GM18870 (cell line): Measurements from ENCODE around the gene HMGXB3.
"Not testable (repeated sequence)": the region's sequence is repeated elsewhere in the genome, so short reads cannot be mapped to it uniquely, and the experiment has no call there.

Source experiments
- ATAC-seq: cut with Tn5 transposase; IDR thresholded peaks from one replicate; pipeline ENCODE4 v1.9.1; 2021; ENCODE audit warnings: moderate library complexity; ENCODE audit not compliant: unreplicated experiment

The HMGXB3 gene

DNA sequence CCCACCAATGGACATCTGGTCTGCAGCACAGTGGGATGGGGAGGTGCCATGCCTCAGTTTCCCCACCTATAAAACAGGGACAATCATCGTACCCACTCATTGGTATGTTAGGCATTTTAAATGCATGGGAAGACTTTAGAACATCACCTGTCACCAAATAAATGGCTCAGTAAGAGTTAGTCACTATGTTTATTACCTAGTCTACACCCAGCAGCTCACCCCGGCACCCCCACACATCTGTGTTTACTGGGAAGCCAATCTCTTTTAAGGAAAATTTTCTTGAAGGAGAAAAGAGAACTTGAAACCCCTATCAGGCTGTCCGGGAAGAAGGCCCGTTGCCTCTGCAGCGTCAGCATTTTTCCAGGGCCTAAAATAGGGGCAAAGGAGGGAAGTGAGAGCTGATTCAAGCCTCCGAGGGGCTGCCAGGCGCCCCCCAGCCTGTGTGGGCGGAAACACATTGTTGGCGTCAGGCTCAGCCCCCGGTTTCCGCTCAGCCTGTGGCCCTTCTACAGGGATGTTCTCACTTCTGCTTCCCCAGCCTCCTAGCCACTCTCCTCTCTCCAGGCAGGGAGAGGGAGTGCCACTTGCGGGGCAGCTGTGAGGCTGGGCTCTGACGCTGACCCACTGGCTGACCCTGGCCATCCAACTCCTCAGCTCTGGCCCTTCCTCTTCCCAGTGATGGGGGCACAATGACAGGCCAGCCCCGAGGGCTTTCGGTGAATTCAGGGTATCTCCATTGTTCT lies 81.2 kb downstream of the HMGXB3 start:
- peak; percentile 58 for ATAC-seq

DNA sequence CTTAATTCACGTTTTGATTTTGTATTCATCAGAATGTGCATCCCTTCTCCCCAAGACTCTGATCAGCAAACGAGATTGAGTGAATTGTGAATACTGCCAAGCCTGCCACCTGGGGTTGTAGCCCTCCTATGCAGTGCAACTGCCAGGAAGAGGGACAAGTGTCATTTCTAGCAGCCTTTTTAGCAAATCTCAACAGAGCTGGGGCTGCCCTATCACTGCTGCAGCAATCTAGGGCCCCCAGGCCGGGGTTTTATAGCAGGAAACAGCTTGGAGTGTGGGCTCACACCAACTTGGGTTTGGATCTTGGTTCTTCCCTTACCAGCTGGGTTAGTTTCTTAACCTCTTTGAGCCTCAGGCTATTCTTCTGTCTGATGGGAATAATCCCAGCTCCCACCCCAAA lies 81.8 kb downstream of the HMGXB3 start:
- ATAC-seq = no peak

DNA sequence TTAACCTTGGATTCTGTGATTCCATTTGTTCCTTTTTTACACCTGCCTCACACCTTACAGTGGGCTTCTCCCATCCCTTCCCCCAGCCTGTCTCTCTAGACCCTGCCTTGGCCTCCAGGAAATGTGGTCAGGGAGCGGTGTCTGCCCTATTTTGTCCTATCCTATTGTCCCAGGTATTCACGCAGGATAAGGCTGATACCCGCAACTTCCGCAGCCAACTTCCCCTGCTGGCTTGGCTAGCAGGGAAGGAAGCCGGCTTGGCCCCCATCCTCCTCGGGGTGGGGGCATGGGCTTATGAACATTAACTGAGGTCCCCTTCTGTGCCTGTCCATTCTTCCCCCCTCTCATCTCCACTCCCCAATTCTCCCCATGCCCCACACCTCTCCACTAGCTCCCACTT lies 82.3 kb downstream of the HMGXB3 start:
- no peak for ATAC-seq

DNA sequence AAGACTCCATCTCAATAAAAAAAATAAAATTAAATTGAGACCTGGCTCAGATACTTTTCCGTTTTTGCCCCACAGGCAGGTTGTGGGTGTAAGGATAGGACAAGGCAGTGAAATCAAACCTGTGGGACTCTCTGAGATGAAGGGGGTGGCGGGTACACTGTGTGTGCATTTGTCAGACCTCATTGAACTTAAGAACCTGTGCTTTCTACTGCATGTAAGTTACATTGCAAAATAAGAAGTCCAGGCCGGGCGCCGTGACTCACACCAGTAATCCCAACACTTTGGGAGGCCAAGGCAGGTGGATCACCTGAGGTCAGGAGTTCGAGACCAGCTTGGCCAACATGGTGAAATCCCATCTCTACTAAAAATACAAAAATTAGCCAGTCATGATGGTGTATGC lies 84.2 kb downstream of the HMGXB3 start:
- not testable (repeated sequence) for ATAC-seq

DNA sequence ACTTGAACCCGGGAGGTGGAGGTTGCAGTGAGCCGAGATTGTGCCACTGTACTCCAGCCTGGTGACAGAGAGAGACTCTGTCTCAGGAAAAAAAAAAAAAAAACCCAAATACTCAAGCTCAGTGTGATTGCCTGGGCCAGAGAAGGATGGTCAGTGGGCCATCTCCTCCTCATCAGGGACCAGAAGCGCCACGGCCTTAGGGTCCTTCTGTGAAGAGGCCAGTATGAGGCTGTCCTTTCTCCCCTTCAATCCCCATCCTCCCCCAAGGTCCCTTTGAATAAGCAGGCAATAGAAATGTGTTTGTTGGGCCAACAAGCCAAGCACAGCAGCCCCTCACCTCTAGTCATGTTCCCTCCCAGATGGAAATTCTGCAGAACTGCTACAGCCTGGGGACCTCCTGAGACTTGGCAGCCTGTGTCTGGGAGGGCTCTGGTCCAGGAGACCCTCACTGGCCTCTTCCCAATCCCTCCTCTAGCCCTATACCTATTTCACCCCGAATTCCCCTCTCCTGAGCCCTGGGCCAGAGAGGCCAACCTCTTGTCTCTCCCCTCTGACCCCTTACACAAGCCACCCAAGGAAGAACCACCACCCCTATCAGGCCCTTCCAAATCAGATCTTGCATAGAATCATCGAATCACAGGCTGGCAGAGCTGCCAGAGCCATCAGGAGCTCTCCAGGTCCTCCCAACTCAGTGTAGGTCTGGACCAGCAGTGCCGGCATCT lies 84.8 kb downstream of the HMGXB3 start:
- no peak for ATAC-seq

DNA sequence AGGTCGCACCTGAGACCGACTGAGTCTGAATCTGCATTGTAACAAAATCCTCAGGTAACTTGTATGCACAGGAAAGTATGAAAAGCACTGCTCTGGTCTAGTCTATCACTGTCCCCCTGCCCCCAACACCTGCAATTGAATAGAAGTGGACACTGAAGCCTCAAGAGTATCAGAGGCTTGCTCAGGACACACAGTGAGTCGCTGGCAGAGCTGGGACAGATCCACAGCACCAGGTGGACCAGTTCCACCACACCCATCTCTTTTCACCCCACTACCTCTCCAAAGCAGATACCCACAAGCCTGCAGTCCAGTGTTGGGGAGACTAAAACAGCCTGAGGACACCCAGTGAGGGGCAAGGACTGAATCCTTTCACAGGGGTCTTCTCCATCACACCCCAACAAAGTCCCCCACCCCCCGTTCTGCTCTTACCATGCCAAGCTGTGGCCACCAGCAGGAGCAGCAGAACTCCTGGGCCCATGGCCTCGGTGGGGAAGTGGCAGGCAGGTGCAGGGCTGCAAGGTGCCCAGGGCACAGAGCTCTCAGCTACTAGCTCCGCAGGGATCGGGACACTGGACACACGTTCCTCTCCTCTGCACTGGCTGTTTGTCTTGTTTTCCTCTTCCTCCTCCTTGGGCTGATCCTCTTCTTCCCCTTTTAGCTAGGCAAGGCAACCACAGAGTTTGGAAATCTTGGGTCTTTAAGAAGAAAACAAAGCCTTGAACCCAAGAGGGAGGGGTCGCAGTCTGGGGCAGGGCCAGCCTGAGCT lies 85.6 kb downstream of the HMGXB3 start, which contains the start of gene CSF1R:
CSF1R (minus strand) TSS at position 605 of the 766 bp plus-strand sequence; CDS start at position 478, 127 bp downstream.
- no peak for ATAC-seq

DNA sequence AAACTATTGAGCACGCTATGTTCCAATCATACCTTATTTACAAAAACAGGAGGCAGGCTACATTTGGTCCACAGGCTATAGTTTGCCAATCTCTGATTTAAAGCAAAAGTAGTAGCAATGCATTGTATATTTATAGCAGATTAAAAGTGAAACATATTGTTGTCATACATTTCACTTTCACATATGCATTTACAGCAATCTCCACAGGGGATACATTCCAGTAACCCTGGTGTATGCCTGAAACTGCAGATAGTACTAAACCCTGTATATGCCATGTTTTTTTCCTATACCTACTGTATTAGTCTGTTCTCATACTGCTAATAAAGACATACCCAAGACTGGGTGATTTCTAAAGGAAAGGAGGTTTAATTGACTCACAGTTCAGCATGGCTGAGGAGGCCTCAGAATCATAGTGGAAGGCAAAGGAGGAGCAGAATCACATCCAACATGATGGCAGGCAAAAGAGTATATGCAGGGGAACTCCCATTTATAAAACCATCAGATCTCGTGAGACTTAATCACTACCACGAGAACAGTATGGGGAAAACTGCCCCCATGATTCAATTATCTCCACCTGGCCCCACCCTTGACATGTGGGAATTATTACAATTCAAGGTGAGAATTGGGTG lies 91.7 kb downstream of the HMGXB3 start:
- peak; percentile 85 for ATAC-seq

DNA sequence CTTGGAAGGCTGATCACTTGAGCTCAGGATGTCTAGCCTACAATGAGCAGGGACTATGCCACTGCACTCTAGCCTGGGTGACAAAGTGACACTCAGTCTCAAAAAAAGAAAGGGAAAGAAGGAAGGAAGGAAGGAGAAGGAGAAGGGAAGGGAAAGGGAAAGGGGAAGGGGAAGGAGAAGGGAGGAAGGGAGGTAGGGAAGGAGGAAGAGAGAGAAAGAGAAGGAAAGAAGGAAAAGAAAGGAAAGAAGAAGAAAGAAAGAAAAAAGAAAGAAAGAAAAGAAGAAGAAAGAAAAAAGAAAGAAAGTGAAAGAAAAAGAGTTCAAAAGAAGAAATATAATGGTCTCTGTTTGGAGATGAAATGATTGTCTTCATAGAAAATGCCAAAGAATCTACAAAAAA lies 96.6 kb downstream of the HMGXB3 start:
- ATAC-seq = no peak

DNA sequence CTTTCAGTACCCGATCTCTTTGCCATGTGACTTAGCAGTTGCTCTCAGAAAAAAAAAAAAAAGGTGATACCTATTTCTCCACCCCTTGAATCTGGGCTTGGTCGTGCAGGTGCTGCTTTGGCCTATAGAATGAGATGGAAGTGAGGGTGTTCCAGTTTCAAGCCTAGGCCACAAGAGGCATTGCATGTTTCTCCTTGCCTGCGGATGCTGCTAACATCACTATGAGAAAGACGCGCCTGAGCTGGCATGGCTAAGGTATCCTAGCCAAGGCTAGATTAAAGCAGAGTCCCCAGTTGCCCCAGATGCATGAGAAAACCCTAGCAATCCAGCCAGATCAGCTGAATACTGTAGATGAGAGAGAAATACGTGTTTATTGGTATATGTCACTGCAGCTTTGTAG lies 100.5 kb downstream of the HMGXB3 start:
- ATAC-seq = no peak
